Stimulated activated CD4-positive, alpha-beta T cell treated with anti-CD3 and anti-CD28 coated beads, Interleukin-2, amount 100 ng/mL, for 4 hours (primary cell): Measurements from ENCODE around the gene RIBC1.
A peak's percentile ranks its signal among the peaks of the same experiment; 100 is the strongest.
"Not testable (repeated sequence)": the region's sequence is repeated elsewhere in the genome, so short reads cannot be mapped to it uniquely, and the experiment has no call there.

ENCODE experiments used
- DNase-seq: peaks from one replicate; pipeline ENCODE4 v3.0.0-alpha.2; 2020; ENCODE audit warnings: low read depth

The RIBC1 gene

GRCh38 chrX:53422861-53423306, at the start of gene RIBC1:
Gene RIBC1, plus strand, starts transcription at chrX:53422873. Its CDS starts 3,404 bp downstream, at chrX:53426277.
- no peak for DNase-seq

- DNase-seq, result no peak
These were observed 49.4 kb upstream of the RIBC1 start for GRCh38 chrX:53373307-53373706.

- DNase-seq, result no peak
These were observed 48.4 kb upstream of the RIBC1 start for GRCh38 chrX:53374222-53374820.

- no peak for DNase-seq
These were observed 47.8 kb upstream of the RIBC1 start for GRCh38 chrX:53374923-53375322.

GRCh38 chrX:53376888-53377287, 45.8 kb upstream of the RIBC1 start:
- no peak for DNase-seq

GRCh38 chrX:53377464-53377863, 45.2 kb upstream of the RIBC1 start:
- DNase-seq, result no peak

GRCh38 chrX:53379008-53379710, 43.5 kb upstream of the RIBC1 start:
- no peak for DNase-seq

GRCh38 chrX:53379747-53380146, 42.9 kb upstream of the RIBC1 start:
- no peak for DNase-seq

- DNase-seq, result no peak
These were observed 39.1 kb upstream of the RIBC1 start for GRCh38 chrX:53383376-53384076.

GRCh38 chrX:53395605-53396298, 26.9 kb upstream of the RIBC1 start:
- no peak for DNase-seq

GRCh38 chrX:53398216-53398615, 24.5 kb upstream of the RIBC1 start:
- no peak for DNase-seq

- DNase-seq, result no peak
These were observed 19.1 kb upstream of the RIBC1 start for GRCh38 chrX:53403535-53403934.

GRCh38 chrX:53412446-53412845, 10.2 kb upstream of the RIBC1 start:
- no peak for DNase-seq

- not testable (repeated sequence) for DNase-seq
These were observed 2.3 kb upstream of the RIBC1 start for GRCh38 chrX:53420351-53420750.

- DNase-seq, result no peak
These were observed 1.5 kb upstream of the RIBC1 start for GRCh38 chrX:53421125-53421524.

GRCh38 chrX:53421772-53422085, 944 bp upstream of the RIBC1 start:
- peak; percentile 11 for DNase-seq

GRCh38 chrX:53422086-53422860, 400 bp upstream of the RIBC1 start, which contains the start of gene SMC1A:
Gene SMC1A, minus strand, starts transcription at chrX:53422654. Its CDS starts 54 bp downstream, at chrX:53422600.
- DNase-seq, result peak; percentile 93

- no peak for DNase-seq
These were observed 7.1 kb downstream of the RIBC1 start for GRCh38 chrX:53429755-53430154.

- DNase-seq, result no peak
These were observed 7.6 kb downstream of the RIBC1 start for GRCh38 chrX:53430231-53430630.

GRCh38 chrX:53433651-53434639, 11.3 kb downstream of the RIBC1 start, which contains the start of gene HSD17B10:
Gene HSD17B10, minus strand, starts transcription at chrX:53434370. Its CDS starts 25 bp downstream, at chrX:53434345.
- peak; percentile 77 for DNase-seq
